GM13976 (cell line): ENCODE measurements around the gene DIABLO.

Experiments used
- DNase-seq: peaks from one replicate; pipeline ENCODE4 v3.0.0; 2012; ENCODE audit warnings: low spot score
- in situ Hi-C: fragments of 300-500 bp; cut with MboI; formaldehyde crosslinking; loops from one replicate; pipeline ENCODE4 v1.12.0; 2022; ENCODE audit warnings: low sequenced_read_pairs, mixed read lengths, inconsistent platforms; ENCODE audit not compliant: unreplicated experiment
- TF ChIP-seq, protein P1 (sequence below): IDR thresholded peaks from 2 replicates; pipeline ENCODE4 v1.5.1; 2012; ENCODE audit warnings: borderline replicate concordance, mild to moderate bottlenecking; ENCODE audit not compliant: insufficient read depth; ENCODE audit errors: extremely low read depth, missing control alignments, control extremely low read depth

Gene DIABLO

DNA sequence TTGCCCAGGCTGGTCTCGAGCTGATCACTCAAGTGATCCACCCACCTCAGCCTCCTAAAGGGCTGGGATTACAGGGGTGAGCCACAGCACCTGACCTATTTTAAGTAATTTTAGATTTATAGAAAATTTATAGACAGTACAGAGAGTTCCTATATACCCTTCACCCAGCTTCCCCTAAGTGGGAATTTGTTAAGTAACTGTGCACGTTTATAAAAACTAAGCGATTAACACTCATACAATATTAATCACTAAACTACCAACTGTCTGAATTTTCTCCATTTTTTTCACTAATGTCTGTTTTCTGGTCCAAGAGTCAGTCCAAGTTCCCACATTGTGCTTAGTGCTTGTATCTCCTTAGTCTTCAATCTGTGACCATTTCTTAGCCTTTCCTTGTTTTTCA lies 57.4 kb downstream of the DIABLO start:
- TF ChIP-seq, protein P1, sequence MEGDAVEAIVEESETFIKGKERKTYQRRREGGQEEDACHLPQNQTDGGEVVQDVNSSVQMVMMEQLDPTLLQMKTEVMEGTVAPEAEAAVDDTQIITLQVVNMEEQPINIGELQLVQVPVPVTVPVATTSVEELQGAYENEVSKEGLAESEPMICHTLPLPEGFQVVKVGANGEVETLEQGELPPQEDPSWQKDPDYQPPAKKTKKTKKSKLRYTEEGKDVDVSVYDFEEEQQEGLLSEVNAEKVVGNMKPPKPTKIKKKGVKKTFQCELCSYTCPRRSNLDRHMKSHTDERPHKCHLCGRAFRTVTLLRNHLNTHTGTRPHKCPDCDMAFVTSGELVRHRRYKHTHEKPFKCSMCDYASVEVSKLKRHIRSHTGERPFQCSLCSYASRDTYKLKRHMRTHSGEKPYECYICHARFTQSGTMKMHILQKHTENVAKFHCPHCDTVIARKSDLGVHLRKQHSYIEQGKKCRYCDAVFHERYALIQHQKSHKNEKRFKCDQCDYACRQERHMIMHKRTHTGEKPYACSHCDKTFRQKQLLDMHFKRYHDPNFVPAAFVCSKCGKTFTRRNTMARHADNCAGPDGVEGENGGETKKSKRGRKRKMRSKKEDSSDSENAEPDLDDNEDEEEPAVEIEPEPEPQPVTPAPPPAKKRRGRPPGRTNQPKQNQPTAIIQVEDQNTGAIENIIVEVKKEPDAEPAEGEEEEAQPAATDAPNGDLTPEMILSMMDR: no peak
- in situ Hi-C loops: no loop called here
- DNase-seq: no peak

- in situ Hi-C loops: no loop called here
- DNase-seq: no peak
- TF ChIP-seq, protein P1: no peak
These were observed 58.4 kb downstream of the DIABLO start for GRCh38 chr12:122167356-122167925.

DNA sequence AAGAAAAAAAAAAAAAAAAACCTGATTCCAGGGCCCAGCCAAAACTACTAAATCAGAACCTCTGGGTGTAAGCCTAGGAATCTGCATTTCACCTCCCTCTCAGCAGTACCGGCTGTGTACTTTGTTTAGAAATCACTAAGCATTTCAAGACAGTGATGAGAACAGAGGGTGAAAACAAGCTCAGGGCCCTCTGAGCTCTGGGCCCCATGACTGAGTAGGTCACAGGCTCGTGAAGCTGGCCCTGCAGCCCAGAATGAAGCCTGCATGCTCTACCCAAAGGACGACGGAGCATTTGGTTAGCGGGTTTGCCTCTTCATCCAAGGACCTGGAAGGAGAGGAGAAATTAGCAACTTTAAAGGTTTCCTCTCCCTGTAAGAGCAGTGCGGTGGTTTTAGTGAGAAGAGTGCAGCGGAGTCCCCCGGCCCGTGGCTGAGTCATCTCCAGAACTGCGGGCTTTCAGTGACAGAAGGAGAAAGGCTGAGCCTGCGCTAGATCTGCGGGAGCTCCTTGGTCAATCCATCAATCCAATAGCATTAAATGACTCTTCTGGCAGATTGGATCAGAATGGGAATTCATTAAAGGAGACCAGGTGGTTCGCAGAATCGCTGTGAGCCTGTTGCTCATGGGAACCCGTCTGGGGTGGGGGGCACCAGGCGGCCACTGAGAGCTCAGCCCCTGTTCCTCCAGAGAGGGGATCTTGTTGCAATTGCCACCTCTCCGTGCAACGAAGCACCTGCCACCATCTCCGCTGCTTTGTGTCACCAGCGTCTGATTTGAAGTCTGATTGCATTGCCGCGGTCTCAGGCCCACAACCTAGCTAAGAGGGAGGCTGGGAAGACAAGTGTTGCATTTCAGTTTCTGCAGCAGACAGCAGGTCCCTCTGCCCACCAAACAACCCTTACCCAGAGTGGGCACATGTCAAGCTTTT lies 59.2 kb downstream of the DIABLO start:
- DNase-seq: peak; percentile 70
- TF ChIP-seq, protein P1: peak; percentile 2
- in situ Hi-C loops: no loop called here

DNA sequence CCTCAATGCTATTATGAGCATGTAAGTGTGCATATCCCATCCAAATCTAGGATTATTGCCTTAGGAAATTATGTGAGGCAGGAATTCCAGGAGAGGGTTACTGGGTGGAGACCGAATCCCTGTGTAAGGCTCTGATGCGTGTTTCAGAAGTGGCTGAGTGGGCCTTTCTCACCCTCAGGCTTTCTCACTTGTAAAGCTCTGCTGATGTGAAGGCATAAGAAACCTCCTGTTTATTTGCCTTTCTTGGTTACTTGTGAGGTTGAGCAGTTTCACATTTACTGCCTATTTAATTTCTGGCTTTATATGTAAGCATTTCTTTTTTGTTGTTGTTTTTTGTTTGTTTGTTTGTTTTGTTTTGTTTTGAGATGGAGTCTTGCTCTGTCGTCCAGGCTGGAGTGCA lies 62.9 kb downstream of the DIABLO start:
- DNase-seq: no peak
- TF ChIP-seq, protein P1: no peak
- in situ Hi-C loops: no loop called here

GRCh38 chr12:122161682-122162081 lies 64.2 kb downstream of the DIABLO start:
- TF ChIP-seq, protein P1: no peak
- DNase-seq: no peak
- in situ Hi-C loops: no loop called here

DNA sequence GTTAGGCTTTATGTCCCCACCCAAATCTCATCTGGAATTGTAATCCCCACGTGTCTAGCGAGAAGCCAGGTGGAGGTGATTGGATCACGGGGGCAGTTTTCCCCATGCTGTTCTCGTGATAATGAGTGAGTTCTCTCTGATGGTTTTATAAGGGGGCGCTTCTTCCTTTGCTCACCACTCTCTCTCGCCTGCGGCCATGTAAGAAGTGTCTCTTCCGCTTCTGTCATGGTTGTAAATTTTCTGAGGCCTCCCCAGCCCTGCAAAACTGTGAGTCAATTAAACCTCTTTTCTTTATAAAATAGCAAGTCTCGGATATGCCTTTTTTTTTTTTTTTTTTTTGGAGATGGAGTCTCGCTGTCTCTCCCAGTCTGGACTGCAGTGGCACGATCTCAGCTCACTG lies 65.1 kb downstream of the DIABLO start:
- TF ChIP-seq, protein P1: no peak
- in situ Hi-C loops: no loop called here
- DNase-seq: no peak
